Neutrophil (primary cell): ENCODE measurements around the gene LAMA4.

Source experiments
- H3K27ac ChIP-seq: fragments of 200-600 bp; sonication (generic); 2 replicates; pipeline ENCODE4 v1.5.1; 2016; ENCODE audit warnings: mild to moderate bottlenecking, moderate library complexity
- H3K27me3 ChIP-seq: fragments of 200-600 bp; sonication (generic); 2 replicates; pipeline ENCODE4 v1.6.0; 2016; ENCODE audit warnings: mild to moderate bottlenecking
- H3K36me3 ChIP-seq: fragments of 200-600 bp; sonication (generic); 2 replicates; pipeline ENCODE4 v1.5.1; 2017
- H3K4me1 ChIP-seq, 2 experiments: fragments of 200-600 bp in 1 of 2; sonication (generic) in 1 of 2; 1 replicate in 1 of 2; 2 replicates in 1 of 2; pipeline versions ENCODE4 v1.5.1 to v1.6.1; 2013 to 2016; ENCODE audit warnings: low read depth in 1 of 2, low read length in 1 of 2, mild to moderate bottlenecking in 1 of 2, moderate library complexity in 1 of 2; ENCODE audit not compliant: control insufficient read depth in 1 of 2, insufficient read depth in 1 of 2
- H3K4me3 ChIP-seq, 2 experiments: fragments of 200-600 bp in 1 of 2; sonication (generic) in 1 of 2; 1 replicate in 1 of 2; 2 replicates in 1 of 2; pipeline ENCODE4 v1.5.1; 2013 to 2016; ENCODE audit warnings: low read depth in 1 of 2, low read length in 1 of 2, mild to moderate bottlenecking in 1 of 2, moderate library complexity in 1 of 2
- H3K9me3 ChIP-seq: fragments of 200-600 bp; sonication (generic); 2 replicates; pipeline ENCODE4 v1.5.1; 2016
- CTCF ChIP-seq: fragments of 200-600 bp; sonication (generic); IDR thresholded peaks from 2 replicates; pipeline ENCODE4 v1.5.1; 2016; ENCODE audit warnings: antibody characterized with exemption

The LAMA4 gene

GRCh38 chr6:112144145-112144926 lies 110.0 kb downstream of the LAMA4 start:
- Histone ChIP-seq H3K4me3 (no peak overlapping the region), H3K27me3 (no peaks in the 10 kb centered on the region), H3K4me1 (no peaks in the 10 kb centered on the region), H3K9me3 (no peaks in the 10 kb centered on the region), H3K27ac (no peak overlapping the region), H3K36me3 (no peaks in the 10 kb centered on the region)
- no peak for TF ChIP-seq CTCF

GRCh38 chr6:112141707-112142106 lies 112.7 kb downstream of the LAMA4 start:
- Histone ChIP-seq H3K36me3 (no peaks in the 10 kb centered on the region), H3K27me3 (no peaks in the 10 kb centered on the region), H3K27ac (no peak overlapping the region), H3K4me1 (no peaks in the 10 kb centered on the region), H3K9me3 (no peaks in the 10 kb centered on the region), H3K4me3 (no peak overlapping the region)
- TF ChIP-seq CTCF: no peak

- Histone ChIP-seq H3K27ac (no peak overlapping the region), H3K36me3 (no peaks in the 10 kb centered on the region), H3K4me1 (no peaks in the 10 kb centered on the region), H3K4me3 (no peak overlapping the region), H3K27me3 (no peaks in the 10 kb centered on the region), H3K9me3 (no peaks in the 10 kb centered on the region)
- no peak for TF ChIP-seq CTCF
These were observed 115.3 kb downstream of the LAMA4 start for GRCh38 chr6:112139052-112139451.

GRCh38 chr6:112130878-112131277 lies 123.5 kb downstream of the LAMA4 start:
- H3K4me1 ChIP-seq: no peaks in the 10 kb centered on the region
- no peak for TF ChIP-seq CTCF
- H3K4me3 ChIP-seq: no peak overlapping the region
- H3K36me3 ChIP-seq: no peaks in the 10 kb centered on the region
- no peaks in the 10 kb centered on the region for H3K9me3 ChIP-seq
- no peak overlapping the region for H3K27ac ChIP-seq
- H3K27me3 ChIP-seq: no peaks in the 10 kb centered on the region

- Histone ChIP-seq H3K9me3 (no peaks in the 10 kb centered on the region), H3K27ac (no peak overlapping the region), H3K4me3 (no peak overlapping the region), H3K27me3 (no peaks in the 10 kb centered on the region), H3K4me1 (no peaks in the 10 kb centered on the region), H3K36me3 (no peaks in the 10 kb centered on the region)
- no peak for TF ChIP-seq CTCF
These were observed 126.2 kb downstream of the LAMA4 start for GRCh38 chr6:112128208-112128607.
